Ramos (cell line): Measurements from ENCODE around the gene AATF.

Experiments used
- in situ Hi-C: fragments of 300-500 bp; cut with MboI; formaldehyde crosslinking; loops from one replicate; pipeline ENCODE4 v1.14.3; 2022; ENCODE audit warnings: low sequenced_read_pairs; ENCODE audit not compliant: unreplicated experiment

AATF gene

DNA sequence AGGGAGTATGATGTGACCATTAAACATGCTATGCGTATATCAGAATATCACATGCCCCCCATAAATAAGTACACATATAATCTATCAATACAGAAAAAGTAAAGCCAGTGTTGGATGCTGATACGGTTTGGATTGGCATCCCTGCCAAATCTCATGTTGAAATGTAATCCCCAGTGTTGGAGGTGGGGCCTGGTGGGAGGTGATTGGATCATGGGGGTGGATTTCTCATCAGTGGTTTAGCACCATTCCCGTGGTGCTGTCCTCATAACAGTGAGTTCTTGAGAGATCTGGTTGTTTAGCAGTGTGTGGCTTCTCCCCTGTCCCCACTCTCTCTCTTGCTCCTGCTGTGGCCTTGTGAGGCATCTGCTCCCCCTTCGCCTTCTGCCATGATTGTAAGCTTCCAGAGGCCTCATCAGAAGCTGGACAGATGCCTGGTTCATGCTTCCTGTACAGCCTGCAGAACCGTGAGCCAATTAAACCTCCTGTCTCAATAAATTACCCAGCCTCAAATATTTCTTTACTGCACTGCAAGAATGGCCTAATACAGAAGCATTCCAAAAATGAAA is 88.9 kb downstream of the AATF start:
- in situ Hi-C loops: no loop called here

- in situ Hi-C loops: no loop called here
Observed at GRCh38 chr17:37039269-37039668, 90.5 kb downstream of the AATF start.

DNA sequence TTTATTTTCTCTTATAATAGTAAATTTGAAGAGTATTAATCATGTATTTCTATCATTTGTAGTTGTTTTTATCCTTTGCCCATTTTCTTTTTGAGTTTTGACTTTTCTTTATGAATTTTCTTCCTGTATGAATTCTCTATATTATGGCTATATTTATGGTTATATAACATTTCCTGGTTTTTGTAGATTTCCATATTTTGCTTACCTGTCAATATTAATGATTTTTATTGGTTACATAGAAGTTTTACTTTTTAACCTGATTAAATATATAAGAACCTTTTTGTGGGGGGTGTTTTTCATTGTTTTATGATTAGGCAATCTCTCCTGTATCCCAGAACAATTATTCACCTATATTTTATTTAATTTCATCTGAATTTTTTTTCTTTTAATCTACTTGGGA is 93.2 kb downstream of the AATF start:
- in situ Hi-C loops: no loop called here

- in situ Hi-C loops: no loop called here
Observed at GRCh38 chr17:37043201-37043600, 94.4 kb downstream of the AATF start.

DNA sequence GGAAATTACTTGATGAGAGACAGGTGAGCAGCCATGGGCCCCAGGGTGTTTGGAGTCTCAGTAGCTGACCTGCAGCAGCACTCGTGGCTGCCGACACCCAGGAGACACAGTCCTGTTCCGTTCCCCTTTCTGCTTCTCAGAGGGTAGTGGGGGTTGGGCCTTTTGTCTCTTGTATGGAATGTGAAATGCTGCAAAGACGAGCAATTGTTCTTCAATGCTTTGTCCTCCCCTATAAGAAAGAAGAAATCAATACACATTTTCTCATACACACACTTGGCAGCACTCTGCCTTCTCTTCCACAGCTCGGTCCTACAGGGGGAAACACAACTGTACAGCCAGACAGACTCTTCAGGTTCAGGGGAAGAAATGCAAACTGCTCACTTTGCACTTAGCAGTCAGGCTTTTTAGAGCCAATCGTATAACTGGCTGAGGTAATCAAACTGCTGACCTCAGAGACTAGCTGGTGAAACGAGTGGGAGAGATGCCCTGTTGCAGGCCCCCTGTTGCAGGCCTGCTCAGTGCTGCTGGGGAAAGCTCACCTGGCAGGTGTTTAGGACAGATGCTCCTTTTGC is 96.7 kb downstream of the AATF start:
- in situ Hi-C loops: loop anchor here (5.0 kb wide), 1 partner anchor 418 kb away; no protein-coding TSS in a partner anchor

GRCh38 chr17:37047631-37048104 is 98.9 kb downstream of the AATF start:
- in situ Hi-C loops: loop anchor here (5.0 kb wide), 1 partner anchor 420 kb away; no protein-coding TSS in a partner anchor

DNA sequence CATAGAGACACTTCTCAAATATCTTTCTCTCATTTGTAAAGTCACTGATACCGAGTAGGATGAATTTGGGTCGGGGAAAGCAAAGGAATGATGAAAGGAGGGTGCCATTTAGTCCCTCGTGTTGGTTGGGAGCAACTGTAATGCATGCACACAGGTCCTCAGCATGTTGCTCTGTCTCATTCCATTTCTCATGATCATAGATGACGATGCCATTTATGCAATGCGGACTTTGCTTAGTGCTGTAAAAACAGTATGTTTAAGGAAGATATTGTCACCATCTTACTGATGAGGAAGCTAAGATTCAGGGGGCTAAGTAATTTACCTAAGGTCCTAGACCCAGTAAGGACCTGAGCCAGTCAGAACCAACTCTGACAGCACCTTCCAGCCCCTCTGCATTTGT is 100.1 kb downstream of the AATF start:
- in situ Hi-C loops: loop anchor here (5.0 kb wide), 1 partner anchor 422 kb away; no protein-coding TSS in a partner anchor

- in situ Hi-C loops: no loop called here
Observed at GRCh38 chr17:37050920-37051319, 102.2 kb downstream of the AATF start.

DNA sequence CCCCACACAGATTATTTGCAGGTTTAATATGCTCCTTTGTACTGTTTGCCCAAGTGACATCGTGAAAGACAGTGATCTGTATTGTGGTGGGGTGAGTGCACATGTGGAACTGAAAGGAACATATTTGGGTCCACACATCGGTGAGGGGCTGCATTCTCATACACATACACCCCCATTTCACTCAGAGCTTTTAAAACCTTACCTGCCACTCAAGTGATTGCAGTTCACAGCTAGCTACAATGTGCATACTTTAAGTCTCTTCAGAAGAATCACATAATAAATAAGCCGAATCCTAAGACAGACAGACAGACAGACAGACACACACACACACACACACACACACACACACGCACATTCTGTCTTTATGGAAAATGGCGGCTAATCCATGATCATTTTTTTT is 102.6 kb downstream of the AATF start:
- in situ Hi-C loops: no loop called here

- in situ Hi-C loops: no loop called here
Observed at GRCh38 chr17:37051833-37052232, 103.1 kb downstream of the AATF start.

DNA sequence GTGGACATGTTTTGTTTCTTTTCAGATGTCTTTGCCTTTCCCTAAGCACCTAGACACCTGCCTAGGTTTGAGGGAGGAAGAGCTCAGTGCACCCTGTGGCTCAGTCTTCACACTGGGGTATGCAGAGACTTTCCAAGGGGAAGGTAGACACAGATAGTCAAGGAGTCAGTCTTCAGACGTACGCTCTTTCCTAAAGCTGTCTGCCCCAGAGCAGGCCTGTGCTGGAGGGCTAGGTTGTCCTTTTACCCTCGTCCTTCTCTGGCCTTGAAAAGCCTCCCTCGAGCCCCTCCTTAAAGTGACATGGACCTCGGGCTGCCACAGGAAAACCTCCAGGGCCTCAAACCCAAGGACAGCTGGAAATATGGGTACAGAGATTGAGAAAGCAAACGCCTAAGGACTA is 103.7 kb downstream of the AATF start:
- in situ Hi-C loops: no loop called here

DNA sequence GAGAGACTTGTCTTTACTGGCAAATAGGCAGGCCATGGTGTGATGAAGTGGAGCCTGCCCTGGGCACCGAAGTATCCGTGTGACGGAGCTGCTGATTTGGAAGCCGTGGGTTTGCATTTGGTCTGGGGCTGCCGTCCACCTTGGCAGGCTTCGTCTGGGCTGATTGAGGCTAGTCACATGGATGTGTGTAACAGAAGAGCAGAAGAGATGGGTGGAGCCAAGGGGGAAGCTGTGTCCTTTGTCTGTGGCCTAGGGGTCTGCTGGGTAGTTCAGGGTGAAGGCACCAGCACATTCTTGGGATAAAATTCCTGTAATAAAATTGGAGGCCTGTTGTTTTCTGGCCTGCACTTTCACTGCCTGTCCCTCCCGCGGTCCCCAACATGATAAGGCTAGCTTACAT is 106.1 kb downstream of the AATF start:
- in situ Hi-C loops: no loop called here

DNA sequence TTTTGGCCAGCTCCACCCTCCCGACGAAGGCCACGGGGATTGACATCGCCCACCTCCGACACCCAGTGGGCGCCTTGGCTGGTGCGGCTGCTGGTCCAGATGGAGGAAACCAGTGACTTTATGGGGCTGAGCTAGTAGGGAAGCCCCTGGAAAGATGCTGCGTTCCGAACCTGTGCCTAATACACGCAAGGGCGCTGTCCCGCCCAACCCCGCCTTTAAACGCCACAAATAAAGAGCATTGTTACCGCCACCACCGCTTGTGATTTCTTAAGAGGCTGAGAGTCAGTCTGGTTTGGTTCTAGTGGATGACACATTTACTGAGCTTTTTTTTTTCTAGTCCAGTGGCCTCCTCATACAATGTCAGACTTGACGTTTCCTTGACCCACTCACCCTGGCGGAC is 107.9 kb downstream of the AATF start:
- in situ Hi-C loops: no loop called here

- in situ Hi-C loops: no loop called here
Observed at GRCh38 chr17:37059493-37059892, 110.7 kb downstream of the AATF start.

GRCh38 chr17:37060094-37060493 is 111.3 kb downstream of the AATF start:
- in situ Hi-C loops: no loop called here

GRCh38 chr17:37060928-37061327 is 112.2 kb downstream of the AATF start:
- in situ Hi-C loops: no loop called here

- in situ Hi-C loops: no loop called here
Observed at GRCh38 chr17:37062021-37062420, 113.3 kb downstream of the AATF start.

- in situ Hi-C loops: no loop called here
Observed at GRCh38 chr17:37064206-37064605, 115.5 kb downstream of the AATF start.

- in situ Hi-C loops: no loop called here
Observed at GRCh38 chr17:37064956-37065355, 116.2 kb downstream of the AATF start.

DNA sequence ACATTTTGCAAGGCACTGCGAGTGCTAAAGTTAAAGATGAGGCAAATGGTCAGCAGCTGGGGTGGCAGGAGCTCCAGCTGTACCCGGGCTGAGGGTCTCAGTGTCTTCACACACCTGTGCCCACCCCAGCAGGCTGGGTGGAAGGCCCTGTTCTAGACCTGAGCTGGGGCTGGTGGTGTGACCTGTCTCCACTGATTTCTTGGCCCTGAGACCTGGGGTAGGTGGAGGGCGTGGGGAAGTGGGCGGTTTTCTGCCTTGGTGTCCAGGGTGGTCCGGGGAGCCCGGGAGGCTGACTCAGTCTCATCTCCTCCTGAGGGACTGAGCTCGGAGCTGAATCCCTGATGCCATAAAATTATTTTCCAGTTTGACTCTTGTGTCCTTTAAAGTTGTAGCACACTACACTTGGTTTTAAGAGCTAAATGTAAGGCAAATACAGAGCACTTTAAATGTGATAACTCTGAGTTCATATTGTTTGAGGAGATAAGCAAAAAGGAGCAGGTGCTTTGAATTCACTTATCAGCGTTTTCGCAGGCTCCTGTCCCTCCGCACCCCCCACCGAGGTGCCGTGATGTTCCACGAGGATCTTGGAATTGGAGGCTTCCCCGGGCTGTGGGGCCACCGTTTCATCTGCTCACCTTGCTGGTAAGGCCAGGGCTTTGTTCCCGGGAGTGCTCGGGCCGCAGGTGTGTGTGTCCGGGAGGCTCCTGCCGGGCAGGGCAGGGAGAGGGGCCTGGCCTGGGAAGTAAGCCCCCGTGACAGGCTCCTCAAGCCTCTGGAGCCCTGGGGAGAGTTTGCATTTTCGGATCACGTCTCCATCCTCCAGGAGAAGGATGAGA is 117.0 kb downstream of the AATF start:
- in situ Hi-C loops: no loop called here
